HEK293 (cell line): Measurements from ENCODE around the gene CMTM4.

Experiments
- CTCF ChIA-PET: fragments of 350-600 bp; formaldehyde crosslinking; extraction: SDS; loops from one replicate; lab custom pipeline; 2021; ENCODE audit warnings: antibody characterized with exemption; lab: Yijun Ruan, JAX
- POLR2A ChIA-PET: fragments of 300-600 bp; formaldehyde crosslinking; extraction: SDS; loops from one replicate; lab custom pipeline; 2020; ENCODE audit warnings: antibody characterized with exemption, inconsistent platforms; lab: Yijun Ruan, JAX
- H3K27ac ChIP-seq: fragments of 200-500 bp; sonication (Bioruptor generic); 2 replicates; pipeline ENCODE4 v1.5.1; 2014; ENCODE audit warnings: low read depth, low read length, control low read depth, inconsistent platforms; ENCODE audit errors: extremely low read depth
- H3K36me3 ChIP-seq, 2 experiments: fragments of 200-500 bp in 1 of 2; sonication (Bioruptor generic) in 1 of 2; 1 replicate in 1 of 2; 2 replicates in 1 of 2; pipeline ENCODE4 v1.5.1; 2014 to 2017; ENCODE audit warnings: inconsistent platforms in 2 of 2, low read length in 2 of 2; ENCODE audit not compliant: control insufficient read depth in 2 of 2, insufficient read depth in 1 of 2
- H3K4me1 ChIP-seq: fragments of 200-500 bp; sonication (Bioruptor generic); 2 replicates; pipeline ENCODE4 v1.5.1; 2014; ENCODE audit warnings: mild to moderate bottlenecking, low read length, inconsistent platforms; ENCODE audit not compliant: control insufficient read depth, insufficient read depth
- H3K4me3 ChIP-seq: 2 replicates; pipeline ENCODE4 v1.5.1; 2011; ENCODE audit warnings: low read depth, mild to moderate bottlenecking, control low read depth, low read length, moderate library complexity
- H3K9me3 ChIP-seq: fragments of 200-500 bp; sonication (Bioruptor generic); 2 replicates; pipeline ENCODE4 v1.5.1; 2014; ENCODE audit warnings: low read depth, low read length, inconsistent platforms; ENCODE audit not compliant: control insufficient read depth, insufficient read depth
- BCL11B ChIP-seq: fragments of 450-650 bp; formaldehyde crosslinking; IDR thresholded peaks from 2 replicates; pipeline ENCODE4 v1.5.1; 2016; ENCODE audit warnings: low read depth, missing biosample characterization, missing genetic modification characterization
- EGR2 ChIP-seq: fragments of 450-650 bp; formaldehyde crosslinking; IDR thresholded peaks from 2 replicates; pipeline ENCODE4 v1.5.1; 2016; ENCODE audit warnings: low read depth, missing biosample characterization, missing genetic modification characterization
- FEZF1 ChIP-seq: fragments of 450-650 bp; formaldehyde crosslinking; IDR thresholded peaks from 2 replicates; pipeline ENCODE4 v1.5.1; 2016; ENCODE audit warnings: missing biosample characterization, missing genetic modification characterization
- GFI1B ChIP-seq: fragments of 450-650 bp; formaldehyde crosslinking; IDR thresholded peaks from 2 replicates; pipeline ENCODE4 v1.5.1; 2016; ENCODE audit warnings: missing biosample characterization, missing genetic modification characterization
- GLIS1 ChIP-seq: fragments of 450-650 bp; formaldehyde crosslinking; IDR thresholded peaks from 2 replicates; pipeline ENCODE4 v1.5.1; 2016; ENCODE audit warnings: missing biosample characterization, missing genetic modification characterization
- IKZF3 ChIP-seq: fragments of 450-650 bp; IDR thresholded peaks from 2 replicates; pipeline ENCODE4 v1.5.0; 2018; ENCODE audit warnings: missing biosample characterization, mild to moderate bottlenecking, missing genetic modification characterization, moderate library complexity
- KLF10 ChIP-seq: fragments of 450-650 bp; IDR thresholded peaks from 2 replicates; pipeline ENCODE4 v1.5.1; 2018; ENCODE audit warnings: missing biosample characterization, mild to moderate bottlenecking, missing genetic modification characterization
- KLF16 ChIP-seq: fragments of 450-650 bp; formaldehyde crosslinking; IDR thresholded peaks from 2 replicates; pipeline ENCODE4 v1.5.1; 2017; ENCODE audit warnings: missing biosample characterization, missing genetic modification characterization
- MYNN ChIP-seq: fragments of 450-650 bp; formaldehyde crosslinking; IDR thresholded peaks from 2 replicates; pipeline ENCODE4 v1.5.1; 2016; ENCODE audit warnings: missing biosample characterization, missing genetic modification characterization, borderline replicate concordance
- OSR2 ChIP-seq: fragments of 450-650 bp; formaldehyde crosslinking; IDR thresholded peaks from 2 replicates; pipeline ENCODE4 v1.5.1; 2016; ENCODE audit warnings: missing biosample characterization, missing genetic modification characterization
- PRDM1 ChIP-seq: fragments of 450-650 bp; formaldehyde crosslinking; IDR thresholded peaks from 2 replicates; pipeline ENCODE4; 2016; ENCODE audit warnings: missing biosample characterization, missing genetic modification characterization
- SP2 ChIP-seq: fragments of 450-650 bp; formaldehyde crosslinking; IDR thresholded peaks from 2 replicates; pipeline ENCODE4 v1.5.1; 2016; ENCODE audit warnings: missing biosample characterization, missing genetic modification characterization
- SP7 ChIP-seq: fragments of 450-650 bp; formaldehyde crosslinking; IDR thresholded peaks from 2 replicates; pipeline ENCODE4 v1.5.1; 2016; ENCODE audit warnings: missing biosample characterization, missing genetic modification characterization
- YY1 ChIP-seq: fragments of 450-650 bp; formaldehyde crosslinking; IDR thresholded peaks from 2 replicates; pipeline ENCODE4 v1.5.1; 2018; ENCODE audit warnings: missing biosample characterization, missing genetic modification characterization
- ZBTB17 ChIP-seq: fragments of 450-650 bp; formaldehyde crosslinking; IDR thresholded peaks from 2 replicates; pipeline ENCODE4 v1.5.1; 2016; ENCODE audit warnings: missing biosample characterization, missing genetic modification characterization
- ZIC2 ChIP-seq: fragments of 450-650 bp; formaldehyde crosslinking; IDR thresholded peaks from 2 replicates; pipeline ENCODE4 v1.5.1; 2016; ENCODE audit warnings: missing biosample characterization, missing genetic modification characterization
- ZNF24 ChIP-seq: fragments of 450-650 bp; formaldehyde crosslinking; IDR thresholded peaks from 2 replicates; pipeline ENCODE4 v1.5.1; 2016; ENCODE audit warnings: missing biosample characterization, missing genetic modification characterization
- ZNF248 ChIP-seq: fragments of 450-650 bp; formaldehyde crosslinking; IDR thresholded peaks from 2 replicates; pipeline ENCODE4 v1.5.1; 2017; ENCODE audit warnings: missing biosample characterization, missing genetic modification characterization
- ZNF266 ChIP-seq: fragments of 450-650 bp; formaldehyde crosslinking; IDR thresholded peaks from 2 replicates; pipeline ENCODE4 v1.5.1; 2016; ENCODE audit warnings: missing biosample characterization, missing genetic modification characterization, low read depth
- ZNF274 ChIP-seq, 2 experiments: fragments of 200-500 bp in 1 of 2; fragments of 450-650 bp in 1 of 2; sonication (Bioruptor generic) in 1 of 2; formaldehyde crosslinking in 1 of 2; IDR thresholded peaks; 2 replicates each; pipeline versions ENCODE4 v1.5.1 to v1.6.1; 2014 to 2016; ENCODE audit warnings: borderline replicate concordance in 1 of 2, inconsistent platforms in 1 of 2, low read length in 1 of 2, missing biosample characterization in 1 of 2, missing genetic modification characterization in 1 of 2
- ZNF335 ChIP-seq: fragments of 450-650 bp; formaldehyde crosslinking; conservative IDR thresholded peaks from 2 replicates; pipeline ENCODE4 v1.5.1; 2016; ENCODE audit warnings: missing biosample characterization, missing genetic modification characterization
- ZNF362 ChIP-seq: fragments of 450-650 bp; formaldehyde crosslinking; IDR thresholded peaks from 2 replicates; pipeline ENCODE4 v1.5.1; 2016; ENCODE audit warnings: missing biosample characterization, missing genetic modification characterization
- ZNF560 ChIP-seq: fragments of 450-650 bp; formaldehyde crosslinking; IDR thresholded peaks from 2 replicates; pipeline ENCODE4 v1.5.1; 2017; ENCODE audit warnings: missing biosample characterization, missing genetic modification characterization, borderline replicate concordance
- ZNF561 ChIP-seq: fragments of 450-650 bp; IDR thresholded peaks from 2 replicates; pipeline ENCODE4 v1.5.1; 2018; ENCODE audit warnings: missing biosample characterization, missing genetic modification characterization, borderline replicate concordance
- ZNF629 ChIP-seq: fragments of 450-650 bp; formaldehyde crosslinking; IDR thresholded peaks from 2 replicates; pipeline ENCODE4 v1.5.1; 2017; ENCODE audit warnings: missing biosample characterization, missing genetic modification characterization
- ZNF677 ChIP-seq: fragments of 450-650 bp; IDR thresholded peaks from 2 replicates; pipeline ENCODE4 v1.5.0; 2018; ENCODE audit warnings: missing biosample characterization, mild to moderate bottlenecking, missing genetic modification characterization, moderate library complexity
- ZNF747 ChIP-seq: fragments of 450-650 bp; formaldehyde crosslinking; IDR thresholded peaks from 2 replicates; pipeline ENCODE4 v1.5.1; 2016; ENCODE audit warnings: missing biosample characterization, missing genetic modification characterization
- ZXDB ChIP-seq: fragments of 450-650 bp; formaldehyde crosslinking; IDR thresholded peaks from 2 replicates; pipeline ENCODE4 v1.5.1; 2016; ENCODE audit warnings: missing biosample characterization, missing genetic modification characterization
- TF ChIP-seq, protein P1 (sequence below): fragments of 450-650 bp; formaldehyde crosslinking; IDR thresholded peaks from 2 replicates; pipeline ENCODE4 v1.5.1; 2016; ENCODE audit warnings: missing biosample characterization, missing genetic modification characterization, low read depth
- TF ChIP-seq, protein P2 (sequence below): fragments of 450-650 bp; formaldehyde crosslinking; conservative IDR thresholded peaks from 2 replicates; pipeline ENCODE4 v1.5.1; 2016; ENCODE audit warnings: low read depth, missing biosample characterization, missing genetic modification characterization
- TF ChIP-seq, protein P3 (sequence below): fragments of 450-650 bp; formaldehyde crosslinking; IDR thresholded peaks from 2 replicates; pipeline ENCODE4 v1.5.1; 2017; ENCODE audit warnings: missing biosample characterization, missing genetic modification characterization

Gene CMTM4

DNA sequence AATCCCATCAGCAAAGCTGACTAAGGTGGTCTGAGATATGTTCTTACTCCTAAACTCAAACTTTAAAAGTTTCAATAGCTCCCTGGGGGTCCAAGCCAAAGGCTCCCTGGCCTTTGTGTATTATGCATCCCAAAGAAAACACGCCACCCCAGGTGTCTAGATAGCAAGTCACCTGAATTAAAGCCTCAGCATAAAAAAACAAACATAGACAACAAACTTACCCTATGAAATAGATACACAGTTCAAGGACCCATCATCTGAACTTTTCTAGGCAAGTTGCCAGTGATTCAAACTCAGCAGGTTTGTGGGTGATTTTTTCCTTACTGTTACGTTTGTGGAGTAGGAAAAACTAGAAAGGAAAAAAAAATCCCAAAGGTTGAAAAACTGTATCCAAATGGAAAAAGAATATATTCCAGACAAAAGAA lies 79.5 kb downstream of the CMTM4 start:
- no peak overlapping the region for H3K27ac ChIP-seq

DNA sequence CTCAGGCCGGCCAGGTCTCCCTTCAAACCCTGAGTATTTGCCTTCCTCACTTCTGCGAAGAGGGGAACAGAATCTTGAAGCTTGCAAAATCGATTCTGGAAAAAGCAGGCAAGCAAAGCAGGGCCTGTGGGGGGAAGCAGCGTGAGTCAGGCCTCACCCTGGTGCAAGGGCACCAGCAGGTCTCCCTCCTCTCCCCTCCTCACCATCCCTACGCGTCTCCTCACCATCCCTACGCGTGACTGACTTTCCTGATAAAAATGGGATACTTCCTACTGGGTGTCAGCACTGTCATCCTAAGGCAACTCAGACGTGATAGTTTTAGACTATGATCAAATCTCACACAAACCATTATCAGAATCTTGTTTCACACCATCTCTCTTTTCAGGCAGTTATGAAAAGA lies 80.0 kb downstream of the CMTM4 start:
- POLR2A ChIA-PET: no interaction called here
- Histone ChIP-seq H3K27ac (0 out of 2 replicates have a peak overlapping the region, but pooled peaks have one; percentile 20), H3K9me3 (no peaks in the 10 kb centered on the region), H3K36me3 (peaks cover 0 to 72% of the 10 kb centered on the region in 2 experiments; a peak in 1 of 3 replicates), H3K4me3 (no peak overlapping the region), H3K4me1 (peaks cover 13% of the 10 kb centered on the region)
- CTCF ChIA-PET: interaction anchor here (0.7 to 5.3 kb wide), 3 partner anchors 8 to 36 kb away, joined by 4 to 28 read pairs (median 15); no protein-coding TSS in a partner anchor
- TF ChIP-seq, protein P1, sequence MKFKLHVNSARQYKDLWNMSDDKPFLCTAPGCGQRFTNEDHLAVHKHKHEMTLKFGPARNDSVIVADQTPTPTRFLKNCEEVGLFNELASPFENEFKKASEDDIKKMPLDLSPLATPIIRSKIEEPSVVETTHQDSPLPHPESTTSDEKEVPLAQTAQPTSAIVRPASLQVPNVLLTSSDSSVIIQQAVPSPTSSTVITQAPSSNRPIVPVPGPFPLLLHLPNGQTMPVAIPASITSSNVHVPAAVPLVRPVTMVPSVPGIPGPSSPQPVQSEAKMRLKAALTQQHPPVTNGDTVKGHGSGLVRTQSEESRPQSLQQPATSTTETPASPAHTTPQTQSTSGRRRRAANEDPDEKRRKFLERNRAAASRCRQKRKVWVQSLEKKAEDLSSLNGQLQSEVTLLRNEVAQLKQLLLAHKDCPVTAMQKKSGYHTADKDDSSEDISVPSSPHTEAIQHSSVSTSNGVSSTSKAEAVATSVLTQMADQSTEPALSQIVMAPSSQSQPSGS: no peak
- no peak for TF ChIP-seq EGR2 (tag by site-specific recombination)
- no peak for TF ChIP-seq ZXDB (tag by site-specific recombination)
- TF ChIP-seq KLF10 (tag by site-specific recombination): no peak
- peak; percentile 28; the same call in 1 of the 2 replicates for TF ChIP-seq ZNF629 (tag by site-specific recombination)
- no peak for TF ChIP-seq ZNF266 (tag by site-specific recombination)
- no peak for TF ChIP-seq ZNF677 (tag by site-specific recombination)
- TF ChIP-seq ZBTB17 (tag by site-specific recombination): 0 out of 2 replicates have a peak, but pooled peaks have one; percentile 16
- TF ChIP-seq SP7 (tag by site-specific recombination): 0 out of 2 replicates have a peak, but pooled peaks have one; percentile 37
- TF ChIP-seq SP2 (tag by site-specific recombination): no peak
- TF ChIP-seq ZNF248 (tag by site-specific recombination): no peak
- no peak for TF ChIP-seq ZNF747 (tag by site-specific recombination)
- TF ChIP-seq YY1: no peak

More for the DNA sequence above, 79.5 kb downstream of the CMTM4 start:
- H3K4me3 ChIP-seq: no peak overlapping the region
- POLR2A ChIA-PET: interaction anchor here (1.3 kb wide), 1 partner anchor 9 kb away, joined by 4 read pairs; no protein-coding TSS in a partner anchor
- TF ChIP-seq PRDM1 (tag by site-specific recombination) (no peak), IKZF3 (0 out of 2 replicates have a peak, but pooled peaks have one; percentile 54), MYNN (tag by site-specific recombination) (no peak), ZNF24 (peak; percentile 32; the same call in 1 of the 2 replicates), OSR2 (peak; percentile 46; the same call in 1 of the 2 replicates), BCL11B (tag by site-specific recombination) (no peak), ZNF561 (0 out of 2 replicates have a peak, but pooled peaks have one; percentile 22), ZIC2 (tag by site-specific recombination) (peak; percentile 85), ZNF335 (0 out of 2 replicates have a peak, but pooled peaks have one; percentile 13), ZNF560 (tag by site-specific recombination) (no peak), GFI1B (tag by site-specific recombination) (no peak), ZNF274 (IDR thresholded peaks at IDR 0.05; ENCODE audit: low read length) (no peak), ZNF274 (tag by site-specific recombination; IDR thresholded peaks at IDR 0.05; ENCODE audit: borderline replicate concordance) (no peak), KLF16 (no peak), ZNF362 (no peak), FEZF1 (tag by site-specific recombination) (peak; percentile 54; the same call in 1 of the 2 replicates), GLIS1 (tag by site-specific recombination) (peak; percentile 53)
- TF ChIP-seq, protein P2, sequence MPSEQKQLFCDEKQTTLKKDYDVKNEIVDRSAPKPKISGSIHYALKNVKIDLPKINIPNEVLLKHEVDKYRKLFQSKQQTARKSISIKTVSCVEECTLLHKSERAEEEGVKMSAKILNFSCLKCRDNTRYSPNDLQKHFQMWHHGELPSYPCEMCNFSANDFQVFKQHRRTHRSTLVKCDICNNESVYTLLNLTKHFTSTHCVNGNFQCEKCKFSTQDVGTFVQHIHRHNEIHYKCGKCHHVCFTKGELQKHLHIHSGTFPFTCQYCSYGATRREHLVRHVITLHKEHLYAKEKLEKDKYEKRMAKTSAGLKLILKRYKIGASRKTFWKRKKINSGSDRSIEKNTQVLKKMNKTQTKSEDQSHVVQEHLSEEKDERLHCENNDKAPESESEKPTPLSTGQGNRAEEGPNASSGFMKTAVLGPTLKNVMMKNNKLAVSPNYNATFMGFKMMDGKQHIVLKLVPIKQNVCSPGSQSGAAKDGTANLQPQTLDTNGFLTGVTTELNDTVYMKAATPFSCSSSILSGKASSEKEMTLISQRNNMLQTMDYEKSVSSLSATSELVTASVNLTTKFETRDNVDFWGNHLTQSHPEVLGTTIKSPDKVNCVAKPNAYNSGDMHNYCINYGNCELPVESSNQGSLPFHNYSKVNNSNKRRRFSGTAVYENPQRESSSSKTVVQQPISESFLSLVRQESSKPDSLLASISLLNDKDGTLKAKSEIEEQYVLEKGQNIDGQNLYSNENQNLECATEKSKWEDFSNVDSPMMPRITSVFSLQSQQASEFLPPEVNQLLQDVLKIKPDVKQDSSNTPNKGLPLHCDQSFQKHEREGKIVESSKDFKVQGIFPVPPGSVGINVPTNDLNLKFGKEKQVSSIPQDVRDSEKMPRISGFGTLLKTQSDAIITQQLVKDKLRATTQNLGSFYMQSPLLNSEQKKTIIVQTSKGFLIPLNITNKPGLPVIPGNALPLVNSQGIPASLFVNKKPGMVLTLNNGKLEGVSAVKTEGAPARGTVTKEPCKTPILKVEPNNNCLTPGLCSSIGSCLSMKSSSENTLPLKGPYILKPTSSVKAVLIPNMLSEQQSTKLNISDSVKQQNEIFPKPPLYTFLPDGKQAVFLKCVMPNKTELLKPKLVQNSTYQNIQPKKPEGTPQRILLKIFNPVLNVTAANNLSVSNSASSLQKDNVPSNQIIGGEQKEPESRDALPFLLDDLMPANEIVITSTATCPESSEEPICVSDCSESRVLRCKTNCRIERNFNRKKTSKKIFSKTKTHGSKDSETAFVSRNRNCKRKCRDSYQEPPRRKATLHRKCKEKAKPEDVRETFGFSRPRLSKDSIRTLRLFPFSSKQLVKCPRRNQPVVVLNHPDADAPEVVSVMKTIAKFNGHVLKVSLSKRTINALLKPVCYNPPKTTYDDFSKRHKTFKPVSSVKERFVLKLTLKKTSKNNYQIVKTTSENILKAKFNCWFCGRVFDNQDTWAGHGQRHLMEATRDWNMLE (tag by site-specific recombination): no peak
- TF ChIP-seq, protein P3, sequence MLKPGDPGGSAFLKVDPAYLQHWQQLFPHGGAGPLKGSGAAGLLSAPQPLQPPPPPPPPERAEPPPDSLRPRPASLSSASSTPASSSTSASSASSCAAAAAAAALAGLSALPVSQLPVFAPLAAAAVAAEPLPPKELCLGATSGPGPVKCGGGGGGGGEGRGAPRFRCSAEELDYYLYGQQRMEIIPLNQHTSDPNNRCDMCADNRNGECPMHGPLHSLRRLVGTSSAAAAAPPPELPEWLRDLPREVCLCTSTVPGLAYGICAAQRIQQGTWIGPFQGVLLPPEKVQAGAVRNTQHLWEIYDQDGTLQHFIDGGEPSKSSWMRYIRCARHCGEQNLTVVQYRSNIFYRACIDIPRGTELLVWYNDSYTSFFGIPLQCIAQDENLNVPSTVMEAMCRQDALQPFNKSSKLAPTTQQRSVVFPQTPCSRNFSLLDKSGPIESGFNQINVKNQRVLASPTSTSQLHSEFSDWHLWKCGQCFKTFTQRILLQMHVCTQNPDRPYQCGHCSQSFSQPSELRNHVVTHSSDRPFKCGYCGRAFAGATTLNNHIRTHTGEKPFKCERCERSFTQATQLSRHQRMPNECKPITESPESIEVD (tag by site-specific recombination): peak; percentile 72
- TF ChIP-seq, all 188 proteins: peak for 9
- CTCF ChIA-PET: interaction anchor here (0.7 to 5.3 kb wide), 4 partner anchors 9 to 112 kb away, joined by 3 to 28 read pairs (median 10); no protein-coding TSS in a partner anchor
- Histone ChIP-seq H3K36me3 (peaks cover 0 to 72% of the 10 kb centered on the region in 2 experiments; a peak in 1 of 3 replicates), H3K9me3 (no peaks in the 10 kb centered on the region), H3K4me1 (peaks cover 13% of the 10 kb centered on the region)
